ENCODE results near the gene TCFL5. TPM values are rescaled to one million over a fixed set of nuclear protein-coding genes. Genes with fewer than 3 reads are reported as not detected.
"Not testable (repeated sequence)": the region's sequence is repeated elsewhere in the genome, so short reads cannot be mapped to it uniquely, and the experiment has no call there.

TCFL5 gene
- total RNA-seq, 1 donor from 2014 or later: 9.1 TPM

DNA sequence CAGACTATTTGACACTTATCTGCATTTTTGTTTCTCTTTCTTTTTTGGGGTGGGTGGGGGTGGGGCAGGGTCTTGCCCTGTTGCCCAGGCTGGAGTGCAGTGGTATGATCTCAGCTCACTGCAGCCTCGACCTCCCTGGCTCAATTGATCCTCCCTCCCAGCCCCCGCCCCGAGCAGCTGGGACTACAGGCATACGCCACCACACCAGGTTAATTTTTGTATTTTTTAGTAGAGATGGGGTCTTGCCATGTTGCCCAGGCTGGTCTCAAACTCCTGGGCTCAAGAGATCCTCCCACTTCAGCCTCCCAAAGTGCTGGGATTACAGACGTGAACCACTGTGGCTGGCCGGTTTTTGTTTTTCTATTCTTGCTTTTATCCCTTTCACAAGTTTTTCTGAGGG lies 8.3 kb downstream of the TCFL5 start:
- not testable (repeated sequence) for DNase-seq

DNA sequence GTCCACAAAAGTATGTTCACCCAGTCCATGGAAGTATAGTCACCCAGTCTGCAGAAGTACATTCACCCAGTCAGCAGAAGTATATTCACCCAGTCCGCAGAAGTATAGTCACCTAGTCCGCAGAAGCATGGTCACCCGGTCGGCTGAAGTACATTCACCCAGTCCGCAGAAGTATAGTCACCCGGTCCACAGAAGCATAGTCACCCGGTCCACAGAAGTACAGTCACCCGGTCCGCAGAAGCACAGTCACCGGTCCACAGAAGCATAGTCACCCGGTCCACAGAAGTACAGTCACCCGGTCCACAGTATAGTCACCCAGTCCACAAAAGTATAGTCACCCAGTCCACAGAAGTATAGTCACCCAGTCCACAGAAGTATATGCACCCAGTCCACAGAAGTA lies 8.8 kb downstream of the TCFL5 start:
- DNase-seq: no peak

DNA sequence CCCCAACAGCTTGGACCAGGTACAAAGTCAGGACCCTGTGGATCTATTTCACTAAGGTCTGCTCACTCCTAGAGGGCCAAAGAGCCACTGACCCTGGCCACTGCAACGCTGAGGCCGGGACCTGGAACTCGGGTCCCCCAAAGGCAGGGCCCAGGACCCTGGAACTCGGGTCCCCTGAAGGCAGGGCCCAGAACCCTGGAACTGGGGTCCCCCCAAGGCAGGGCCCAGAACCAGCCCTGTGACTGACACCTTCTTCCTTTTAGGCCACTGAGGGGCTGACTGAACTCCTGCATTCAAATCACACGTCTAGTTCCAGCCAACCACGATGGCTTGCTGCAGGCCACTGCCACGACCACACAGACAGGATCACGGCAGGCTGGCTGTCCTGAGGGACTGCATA lies 9.4 kb downstream of the TCFL5 start:
- DNase-seq: no peak

DNA sequence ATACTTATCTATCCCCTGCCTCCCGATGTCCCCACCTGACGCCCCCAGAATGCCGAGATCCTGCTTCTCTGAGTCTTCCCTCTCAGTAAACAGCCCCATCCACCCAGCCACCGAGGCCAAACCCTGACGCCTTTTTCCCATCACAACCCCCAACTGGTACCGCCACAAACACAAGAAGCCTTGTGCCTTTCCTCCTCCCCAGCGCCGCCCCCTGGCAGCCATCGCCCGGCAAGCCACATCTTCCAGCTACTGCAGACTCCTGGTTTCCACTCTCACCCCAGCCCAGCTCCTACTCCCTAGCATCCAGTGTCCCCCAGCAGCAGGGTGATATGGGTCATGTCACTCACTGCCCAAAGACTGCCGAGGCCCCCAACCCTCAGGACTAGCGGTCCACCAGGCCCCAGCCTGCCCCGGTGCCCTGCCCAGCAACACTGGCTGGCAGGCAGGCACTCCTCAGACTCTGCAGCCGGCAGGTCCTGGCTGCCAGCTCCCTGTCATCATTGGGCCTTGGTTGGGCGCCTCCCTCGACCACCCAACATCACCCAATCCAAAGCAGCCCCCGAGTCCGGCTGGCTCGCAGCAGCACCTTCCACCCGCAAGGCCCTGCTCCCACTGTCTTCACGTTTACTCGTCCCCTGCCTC lies 11.2 kb downstream of the TCFL5 start:
- no peak for DNase-seq

DNA sequence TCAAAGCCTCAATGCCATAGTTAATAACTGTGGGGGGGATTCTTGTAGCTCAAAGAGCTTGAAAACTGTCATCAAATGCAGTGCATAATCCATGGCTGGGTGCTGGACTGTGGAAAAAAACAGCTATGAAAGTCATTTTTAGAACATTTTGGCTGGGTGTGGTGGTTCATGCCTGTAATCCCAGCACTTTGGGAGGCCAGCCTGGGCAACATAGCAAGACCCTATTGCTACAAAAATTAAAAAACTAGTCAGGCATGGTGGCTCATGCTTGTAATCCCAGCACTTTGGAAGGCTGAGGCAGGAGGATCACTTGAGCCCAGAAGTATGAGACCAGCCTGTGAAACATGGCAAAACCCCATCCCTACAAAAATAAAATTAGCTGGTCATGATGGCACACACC lies 12.2 kb downstream of the TCFL5 start:
- DNase-seq: no peak

DNA sequence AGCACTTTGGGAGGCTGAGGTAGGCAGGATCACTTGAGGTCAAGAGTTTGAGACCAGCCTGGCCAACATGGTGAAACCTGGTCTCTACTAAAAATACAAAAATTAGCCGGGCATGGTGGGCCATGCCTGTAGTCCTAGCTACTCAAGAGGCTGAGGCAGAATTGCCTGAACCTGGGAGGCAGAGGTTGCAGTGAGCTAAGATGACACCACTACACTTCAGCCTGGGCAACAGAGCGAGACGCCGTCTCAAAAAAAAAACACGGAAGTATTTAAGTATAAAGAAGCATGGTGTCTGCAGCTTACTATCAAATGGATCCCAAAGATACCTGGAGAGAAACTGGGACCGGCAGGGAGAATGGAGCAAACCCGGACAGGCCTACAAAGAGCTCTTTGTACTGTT lies 12.7 kb downstream of the TCFL5 start:
- DNase-seq: not testable (repeated sequence)

DNA sequence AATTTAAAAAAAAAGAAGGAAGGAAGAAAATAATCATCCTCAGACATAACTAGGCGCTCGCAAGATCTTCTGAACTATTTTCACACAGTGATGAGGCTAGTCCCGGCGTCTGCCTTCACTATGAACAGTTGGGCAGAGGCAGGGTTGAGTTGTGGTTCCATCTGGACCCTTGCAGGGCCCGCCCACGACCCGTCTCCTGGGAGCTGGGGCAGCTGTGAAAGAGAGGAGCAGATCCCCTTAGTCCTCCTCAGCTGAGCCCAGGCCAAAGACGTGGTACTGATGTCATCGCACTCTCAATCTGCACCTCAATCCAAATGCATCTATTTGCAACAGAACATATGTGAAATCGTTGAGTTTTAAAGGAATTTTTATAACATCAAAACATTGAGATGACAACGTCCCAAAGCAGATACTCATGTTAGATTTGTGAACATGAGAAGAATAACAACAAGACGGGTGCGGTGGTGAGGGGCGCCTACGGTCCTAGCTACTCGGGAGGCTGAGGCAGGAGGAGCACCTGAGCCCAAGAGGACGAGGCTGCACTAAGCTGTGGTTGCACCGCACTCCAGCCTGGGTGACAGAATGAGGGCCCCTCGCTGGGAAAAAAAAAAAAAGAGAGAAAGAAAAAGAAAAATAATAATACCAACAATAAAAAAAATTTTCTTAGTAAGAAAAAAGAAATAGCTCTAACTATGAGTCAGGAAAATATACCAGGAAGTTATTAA lies 15.3 kb downstream of the TCFL5 start:
- peak; percentile 62 for DNase-seq

DNA sequence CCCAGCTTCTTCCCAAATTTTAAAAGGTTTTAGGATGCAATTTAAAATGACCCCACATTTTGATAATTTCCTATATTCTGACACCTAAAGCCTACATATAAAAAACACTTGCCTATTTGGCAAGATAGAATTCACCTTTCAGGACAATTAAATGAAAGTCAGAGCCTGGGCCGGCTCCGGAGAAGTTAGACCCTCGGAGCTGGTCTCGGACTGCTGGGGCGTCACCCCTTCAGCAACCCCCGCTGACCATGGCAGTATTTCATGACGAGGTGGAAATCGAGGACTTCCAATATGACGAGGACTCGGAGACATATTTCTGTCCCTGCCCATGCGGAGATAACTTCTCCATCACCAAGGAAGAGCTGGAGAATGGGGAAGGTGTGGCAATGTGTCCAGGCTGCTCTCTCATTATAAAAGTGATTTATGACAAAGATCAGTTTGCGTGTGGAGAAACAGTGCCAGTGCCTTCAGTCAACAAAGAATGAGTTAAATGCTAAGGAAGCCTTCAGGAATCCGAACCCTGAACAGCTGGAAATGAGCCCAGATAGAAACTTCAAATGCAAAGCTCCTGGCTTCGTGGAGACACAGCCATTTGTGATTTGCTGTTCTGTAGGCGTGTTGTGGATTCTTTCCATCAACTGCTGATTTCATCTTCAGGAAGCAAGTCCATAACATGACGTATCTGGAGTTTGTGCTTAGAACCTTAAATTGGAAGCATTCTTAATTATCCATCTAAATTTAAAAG lies 16.0 kb downstream of the TCFL5 start:
- no peak for DNase-seq

DNA sequence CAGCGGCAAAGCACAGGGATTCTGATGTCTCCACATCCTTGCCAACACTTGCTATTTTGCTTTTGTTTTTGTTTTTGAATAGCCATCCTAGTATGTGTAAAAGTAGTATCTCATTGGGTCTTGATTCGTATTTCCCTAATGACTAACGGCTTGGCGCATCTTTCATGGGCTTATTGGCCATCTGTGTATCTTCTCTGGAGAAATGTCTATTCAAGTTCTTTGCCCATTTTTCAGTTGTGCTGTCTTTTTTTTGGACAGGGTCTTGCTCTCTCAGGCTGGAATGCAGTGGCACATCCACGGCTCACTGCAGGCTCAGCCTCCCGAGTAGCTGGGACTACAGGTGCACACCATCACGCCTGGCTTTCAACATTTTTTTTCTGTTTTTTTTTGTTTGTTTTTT lies 17.4 kb downstream of the TCFL5 start:
- DNase-seq: no peak

DNA sequence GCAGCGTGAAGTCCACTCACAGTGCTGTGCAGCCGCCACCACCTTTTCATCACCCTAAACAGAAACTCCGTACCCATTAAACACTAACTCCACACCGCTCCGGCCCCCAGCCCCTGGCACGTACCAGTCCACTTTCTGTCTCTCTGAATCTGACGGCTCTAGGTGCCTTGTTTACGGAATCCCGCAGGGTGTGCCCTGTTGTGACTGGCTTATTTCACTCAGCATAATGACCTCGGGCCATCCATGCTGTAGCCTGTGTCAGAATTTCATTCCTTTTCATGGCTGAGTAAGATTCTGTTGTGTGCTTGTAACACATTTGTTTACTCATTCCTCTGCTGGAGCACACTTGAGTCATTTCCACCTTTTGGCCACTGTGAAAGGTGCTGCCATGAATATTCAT lies 18.0 kb downstream of the TCFL5 start:
- no peak for DNase-seq

DNA sequence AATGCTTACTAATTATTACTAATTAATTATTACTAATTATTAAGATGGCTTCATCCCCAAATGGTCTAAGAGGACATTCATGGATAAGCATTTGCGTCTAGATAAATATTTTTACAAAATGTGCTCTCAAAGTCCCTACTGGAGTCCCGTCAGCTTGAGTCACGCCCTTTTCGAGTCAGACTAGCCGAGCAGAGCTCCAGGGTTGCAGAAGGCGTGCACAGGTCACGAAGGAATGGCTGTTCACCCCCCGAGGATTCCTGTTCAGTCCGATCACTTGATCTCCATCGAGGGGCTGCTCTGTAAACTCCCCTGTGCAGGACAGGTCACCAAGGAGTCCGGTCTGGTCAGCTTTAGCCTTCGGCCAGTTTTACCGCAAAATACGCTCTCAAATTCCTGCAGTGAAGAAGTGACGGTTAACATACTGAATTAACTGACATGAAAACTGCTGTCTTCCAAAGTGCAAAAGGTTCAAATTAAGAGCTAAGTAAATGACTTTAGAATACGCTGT lies 19.9 kb downstream of the TCFL5 start:
- no peak for DNase-seq

DNA sequence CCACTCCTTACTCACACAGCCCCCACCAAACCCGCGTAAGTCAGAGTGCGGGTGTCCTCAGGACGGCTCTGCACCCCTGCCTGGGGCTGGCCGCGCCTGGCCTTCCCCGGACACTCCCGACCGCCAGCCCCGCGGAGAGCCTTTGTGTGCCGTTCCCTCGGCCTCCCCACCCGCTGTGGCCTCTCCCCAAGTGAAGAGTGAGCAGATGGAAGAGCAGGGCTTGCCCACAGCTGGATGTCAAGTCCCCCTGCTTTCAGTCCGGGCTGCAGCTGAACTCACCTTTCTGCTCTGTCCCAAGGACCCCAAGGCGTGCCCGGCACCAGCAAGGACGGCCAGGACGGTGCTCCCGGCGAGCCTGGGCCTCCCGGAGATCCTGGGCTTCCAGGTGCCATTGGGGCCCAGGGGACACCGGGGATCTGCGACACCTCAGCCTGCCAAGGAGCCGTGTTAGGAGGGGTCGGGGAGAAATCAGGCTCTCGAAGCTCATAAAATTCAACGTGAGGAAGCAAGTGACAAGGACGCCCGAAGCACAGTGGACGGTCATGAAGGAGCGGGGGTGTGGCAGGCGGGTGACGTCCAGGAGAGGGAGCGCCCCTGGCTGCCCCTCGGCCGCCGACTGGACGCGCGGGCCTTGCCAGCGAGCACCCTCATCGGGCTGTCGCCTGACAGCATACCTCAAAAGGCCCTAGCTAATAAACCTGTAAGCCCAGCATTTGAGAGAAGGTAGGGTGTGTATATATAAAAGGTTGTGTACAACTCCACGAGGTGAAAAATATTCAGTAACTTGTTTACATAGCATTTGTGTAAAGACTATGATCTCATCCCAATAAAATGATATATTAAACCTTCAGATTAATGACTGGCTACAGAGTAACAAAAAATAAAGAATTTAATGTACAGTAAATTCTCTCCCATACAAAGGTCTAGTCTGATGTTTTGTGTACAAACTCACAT lies 21.1 kb downstream of the TCFL5 start:
- no peak for DNase-seq

DNA sequence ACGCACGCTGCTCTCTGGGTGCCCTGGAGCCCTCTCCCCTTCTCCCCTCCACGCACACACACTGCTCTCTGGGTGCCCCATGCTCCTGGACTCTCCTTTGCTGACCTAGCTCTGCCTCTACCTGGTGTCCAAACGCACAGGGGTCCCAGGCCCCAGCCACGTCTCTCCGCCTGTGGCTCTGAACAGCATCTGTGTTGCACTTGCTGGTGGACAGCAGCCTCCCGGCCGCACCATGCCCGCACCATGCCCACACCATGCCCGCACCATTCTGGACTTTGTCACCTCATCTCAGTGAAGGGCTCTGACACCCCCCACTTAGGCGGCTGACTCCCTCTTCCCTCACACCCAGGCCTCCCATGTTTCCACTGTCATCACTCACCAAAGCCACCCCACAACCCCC lies 21.8 kb downstream of the TCFL5 start:
- DNase-seq: no peak

DNA sequence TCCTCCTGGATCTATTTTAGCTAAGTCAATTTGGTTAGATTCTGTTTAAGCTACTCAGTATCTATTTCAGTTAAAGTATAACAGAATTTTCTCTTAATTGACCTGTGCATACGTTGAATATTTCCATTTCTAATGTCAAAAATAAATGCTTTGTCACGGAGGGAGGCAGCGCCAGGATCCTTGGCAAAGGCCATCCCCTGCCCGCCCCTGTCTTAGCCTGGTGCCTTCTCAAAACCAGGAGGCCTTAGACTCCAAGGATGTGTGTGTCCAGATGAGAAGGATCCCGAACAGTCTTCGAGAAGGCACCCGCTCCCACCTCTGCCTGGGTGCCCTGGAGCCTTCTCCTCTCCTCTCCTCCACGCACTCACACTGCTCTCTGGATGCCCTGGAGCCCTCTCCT lies 22.4 kb downstream of the TCFL5 start:
- DNase-seq: no peak

DNA sequence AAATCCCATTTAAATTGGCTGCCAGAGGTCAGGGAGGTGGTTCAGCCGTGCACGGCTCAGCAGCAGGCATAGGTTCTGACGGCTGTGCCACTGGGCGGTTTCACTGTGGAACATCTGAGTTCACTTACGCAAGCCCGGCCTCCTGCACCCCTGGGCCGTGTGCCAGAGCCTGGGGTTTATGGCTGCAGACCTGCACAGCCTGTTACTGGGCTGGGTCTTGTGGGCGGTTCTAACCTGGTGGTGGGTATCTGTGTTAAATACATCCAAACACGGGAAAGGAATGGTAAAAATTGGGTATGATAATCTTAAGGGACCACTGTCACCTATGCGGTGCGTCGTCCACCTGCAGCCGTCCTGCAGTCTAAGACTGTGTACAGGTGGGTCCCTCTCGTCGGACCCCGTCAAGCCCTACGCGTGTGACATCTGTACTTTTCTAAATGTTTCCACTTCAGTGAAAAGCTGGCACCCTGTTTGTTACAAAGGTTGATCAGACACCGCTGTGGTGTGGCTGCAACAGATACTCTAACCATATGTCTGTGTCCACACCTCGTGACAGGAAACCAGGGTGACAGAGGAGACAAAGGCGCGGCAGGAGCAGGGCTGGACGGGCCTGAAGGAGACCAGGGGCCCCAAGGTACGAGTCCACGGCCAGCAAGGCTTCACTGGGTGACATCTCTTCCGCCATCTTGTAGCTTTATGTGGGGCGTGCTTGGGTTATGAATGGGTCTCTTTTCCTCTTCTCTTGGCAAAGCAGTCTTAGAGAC lies 23.3 kb downstream of the TCFL5 start:
- no peak for DNase-seq

DNA sequence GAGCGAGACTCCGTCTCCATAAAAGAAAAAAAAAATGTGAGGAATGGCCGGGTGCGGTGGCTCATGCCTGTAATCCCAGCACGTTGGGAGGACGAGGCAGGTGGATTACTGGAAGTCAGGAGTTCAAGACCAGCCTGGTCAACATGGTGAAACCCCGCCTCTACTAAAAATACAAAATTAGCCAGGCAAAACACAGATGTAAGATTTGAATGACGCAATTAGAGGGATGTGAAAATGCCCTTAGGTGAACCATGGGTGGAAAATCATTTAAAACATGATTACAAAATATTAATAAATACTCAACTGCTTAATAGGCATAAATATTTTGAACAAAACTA lies 23.9 kb downstream of the TCFL5 start:
- no peak for DNase-seq

DNA sequence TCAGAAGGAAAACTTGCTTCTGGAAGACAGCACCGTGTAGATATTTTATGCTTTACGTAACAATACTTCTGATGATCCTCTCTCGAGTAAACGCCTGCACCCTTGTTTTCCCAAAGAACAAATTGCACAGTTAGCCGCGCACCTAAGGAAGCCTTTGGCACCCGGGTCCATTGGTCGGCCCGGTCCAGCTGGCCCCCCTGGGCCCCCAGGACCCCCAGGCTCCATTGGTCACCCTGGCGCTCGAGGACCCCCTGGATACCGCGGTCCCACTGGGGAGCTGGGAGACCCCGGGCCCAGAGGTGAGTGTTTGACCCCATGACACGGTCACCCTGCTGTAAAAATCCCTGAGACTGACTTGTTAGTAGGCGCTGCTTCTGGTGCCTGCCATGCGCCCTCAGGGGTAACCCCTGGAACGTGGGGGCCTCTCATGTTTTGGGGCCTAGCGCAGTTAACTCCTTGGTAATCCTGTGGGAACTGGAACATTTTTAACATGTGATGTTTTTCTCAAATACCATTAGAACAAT lies 24.6 kb downstream of the TCFL5 start:
- no peak for DNase-seq

DNA sequence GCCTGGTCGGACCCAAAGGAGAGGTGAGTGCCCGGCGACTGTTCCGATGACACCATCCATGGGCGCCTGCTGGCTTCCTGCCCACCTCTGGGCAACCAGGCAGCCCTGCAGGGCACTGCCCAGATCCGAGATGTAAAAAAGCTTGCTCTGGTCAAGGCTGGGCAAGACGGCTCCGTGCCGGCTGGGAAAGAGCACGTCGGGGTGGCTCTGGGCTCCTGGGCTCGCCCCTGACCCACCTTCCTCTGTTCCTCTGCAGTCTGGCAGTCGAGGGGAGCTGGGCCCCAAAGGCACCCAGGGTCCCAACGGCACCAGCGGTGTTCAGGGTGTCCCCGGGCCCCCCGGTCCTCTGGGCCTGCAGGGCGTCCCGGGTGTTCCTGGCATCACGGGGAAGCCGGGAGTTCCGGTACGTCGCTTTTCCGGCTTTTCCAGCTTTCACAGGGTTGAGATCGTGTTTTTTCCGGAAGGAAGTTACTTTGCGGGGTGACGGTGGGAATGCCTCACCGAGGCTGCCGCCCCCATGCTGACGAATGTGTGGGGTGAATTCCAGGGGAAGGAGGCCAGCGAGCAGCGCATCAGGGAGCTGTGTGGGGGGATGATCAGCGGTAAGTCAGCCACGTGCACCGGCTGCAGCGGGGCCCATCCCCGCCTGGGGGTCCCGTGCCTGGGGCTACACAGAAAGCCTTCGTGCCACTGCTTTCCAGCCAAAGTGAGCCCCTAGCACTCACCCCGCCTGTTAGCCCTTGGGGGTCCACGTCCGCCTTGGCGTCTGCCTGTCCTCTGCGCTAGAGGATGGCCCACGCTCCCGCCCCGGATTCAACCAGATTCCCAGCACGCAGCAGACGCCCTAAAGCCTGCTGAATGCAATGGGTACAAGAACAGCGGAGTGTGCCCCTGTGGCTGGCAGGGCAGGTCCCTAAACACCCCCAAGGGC lies 25.4 kb downstream of the TCFL5 start:
- no peak for DNase-seq

DNA sequence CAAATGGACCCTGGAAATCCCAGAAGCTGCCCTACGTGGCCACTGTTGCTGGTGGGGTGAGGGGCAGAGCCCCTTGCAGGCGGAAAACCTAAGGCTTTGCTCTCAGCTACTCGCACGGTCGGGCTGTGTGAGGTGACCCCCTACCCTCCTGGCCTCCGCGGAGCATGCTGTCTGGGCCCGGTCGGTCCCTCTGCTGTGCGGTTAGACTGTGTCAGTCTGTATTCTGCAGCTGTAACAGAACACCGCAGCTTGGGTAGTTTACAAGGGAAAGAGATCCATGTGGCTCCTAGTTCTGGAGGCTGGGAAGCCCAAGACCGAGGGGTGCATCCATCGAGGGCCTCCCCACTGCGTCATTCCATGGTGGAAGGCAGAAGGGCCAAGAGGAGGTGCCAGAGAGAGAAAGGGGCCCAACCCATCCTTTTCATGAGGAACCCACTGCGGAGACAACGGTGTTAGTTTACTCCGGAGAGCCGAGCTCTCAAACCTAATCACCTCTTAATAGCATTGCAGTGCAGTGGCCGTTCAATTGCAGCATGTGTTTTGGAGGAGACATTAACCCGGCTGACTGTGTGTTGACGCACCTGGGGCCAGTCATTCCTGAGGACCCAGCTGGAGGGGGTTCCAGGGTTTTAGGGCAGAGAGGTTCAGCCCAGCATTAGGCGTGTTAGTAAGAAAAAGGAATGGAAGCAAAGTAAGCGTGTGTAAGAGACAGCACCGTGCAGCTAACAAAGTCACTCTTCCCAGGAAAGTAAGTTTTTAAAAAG lies 26.5 kb downstream of the TCFL5 start:
- no peak for DNase-seq

All from tongue (tissue), 2 donors.